ENCODE data around the gene ZNF568.

The ZNF568 gene

GRCh38 chr19:36999313-36999712 is 83.2 kb downstream of the ZNF568 start:
- DNase-seq (ENCODE audit: low spot score), result no peak
- no peak for TF ChIP-seq CTCF (IDR thresholded peaks at IDR 0.05; ENCODE audit: extremely low read depth, missing control alignments)

- no peak for TF ChIP-seq CTCF (IDR thresholded peaks at IDR 0.05; ENCODE audit: extremely low read depth, missing control alignments)
- no peak for DNase-seq (ENCODE audit: low spot score)
These were observed 91.6 kb downstream of the ZNF568 start for GRCh38 chr19:37007587-37008220.

DNA sequence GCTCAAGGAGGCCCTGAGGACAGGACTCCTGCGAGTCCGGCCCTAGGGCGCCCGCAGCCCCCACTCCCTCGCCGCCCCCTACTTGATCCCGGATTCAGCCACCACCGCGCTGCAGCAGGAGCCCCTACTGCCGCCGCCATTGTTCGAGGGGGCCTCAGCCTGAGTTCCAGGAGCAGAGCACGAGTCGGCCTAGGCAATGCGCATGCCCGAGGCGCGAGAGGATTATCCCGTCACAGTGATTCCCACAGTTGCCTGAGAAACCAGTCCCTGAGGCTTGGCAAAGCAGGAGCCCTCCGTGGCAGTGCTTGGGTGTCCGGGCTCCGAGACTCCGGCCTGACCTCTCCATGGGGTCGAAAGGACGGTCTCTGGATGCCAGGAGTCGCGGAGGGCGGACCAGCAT is 93.7 kb downstream of the ZNF568 start:
- TF ChIP-seq CTCF (IDR thresholded peaks at IDR 0.05; ENCODE audit: extremely low read depth, missing control alignments), result no peak

GRCh38 chr19:37012093-37012745 is 96.1 kb downstream of the ZNF568 start:
- TF ChIP-seq CTCF (IDR thresholded peaks at IDR 0.05; ENCODE audit: extremely low read depth, missing control alignments), result no peak
- no peak for DNase-seq (ENCODE audit: low spot score)

More for the DNA sequence above, 93.7 kb downstream of the ZNF568 start:
- DNase-seq (ENCODE audit: low spot score), result no peak

DNA sequence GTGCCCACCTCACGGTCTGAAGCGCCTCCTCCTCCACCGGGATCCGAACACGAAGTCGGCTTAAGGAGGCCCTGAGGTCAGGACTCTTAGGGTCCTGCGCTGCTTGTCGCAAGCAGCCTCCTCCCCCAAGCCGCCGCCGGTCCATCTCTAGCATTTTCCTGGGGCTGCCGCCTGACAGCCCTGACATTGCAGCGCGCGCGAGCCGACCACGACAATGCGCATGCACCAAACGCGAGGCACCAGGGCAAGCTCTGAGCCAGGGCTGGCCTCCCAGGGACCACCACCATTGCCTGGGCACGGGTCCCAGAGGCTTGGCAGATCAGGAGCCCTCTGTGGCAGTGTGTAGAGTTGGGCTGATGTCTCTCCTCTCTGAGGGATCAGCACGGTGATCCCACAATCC is 98.3 kb downstream of the ZNF568 start:
- TF ChIP-seq CTCF (IDR thresholded peaks at IDR 0.05; ENCODE audit: extremely low read depth, missing control alignments), result no peak
- DNase-seq (ENCODE audit: low spot score), result no peak

DNA sequence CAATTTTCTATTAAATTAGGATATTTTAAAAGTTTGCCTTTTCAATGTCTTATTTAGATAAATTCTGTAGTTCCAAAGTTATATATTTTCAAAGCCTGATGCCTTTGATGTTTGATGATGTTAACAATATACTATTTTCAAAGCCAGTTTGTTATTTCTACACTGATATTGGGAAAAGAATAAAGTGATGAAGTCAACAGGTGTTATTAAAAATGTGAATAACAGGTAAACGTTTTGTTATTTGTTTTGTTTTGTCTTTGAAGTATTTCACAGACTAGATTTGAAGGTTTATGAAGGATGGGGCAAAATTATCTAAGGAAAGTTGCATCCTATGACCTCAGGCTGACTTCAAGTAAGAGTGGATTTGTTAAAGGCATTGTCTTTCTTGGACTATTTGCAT is 129.0 kb downstream of the ZNF568 start:
- DNase-seq (ENCODE audit: low spot score), result no peak
- no peak for TF ChIP-seq CTCF (IDR thresholded peaks at IDR 0.05; ENCODE audit: extremely low read depth, missing control alignments)
